Type B pancreatic cell (in vitro differentiated cells): ENCODE results near the gene ALDH1A1. TPM values are rescaled to one million over a fixed set of nuclear protein-coding genes. Genes with fewer than 3 reads are reported as not detected.

Source experiments
- DNase-seq: peaks from one replicate; pipeline ENCODE4 v3.0.0; 2021; ENCODE audit warnings: mixed read lengths; ENCODE audit not compliant: unreplicated experiment; ENCODE audit errors: extremely low spot score
- H3K27ac Mint-ChIP-seq: 2 replicates; pipeline ENCODE4 v1.8.0; 2021; ENCODE audit warnings: mild to moderate bottlenecking, mixed read lengths
- H3K27me3 Mint-ChIP-seq: 2 replicates; pipeline ENCODE4 v1.8.0; 2021; ENCODE audit warnings: mixed read lengths
- H3K36me3 Mint-ChIP-seq: 2 replicates; pipeline ENCODE4 v1.8.0; 2021; ENCODE audit warnings: mixed read lengths
- H3K4me1 Mint-ChIP-seq: one replicate; pipeline ENCODE4 v1.8.0; 2021; ENCODE audit warnings: mixed read lengths; ENCODE audit not compliant: unreplicated experiment
- H3K4me3 Mint-ChIP-seq: 2 replicates; pipeline ENCODE4 v1.8.0; 2021; ENCODE audit warnings: mild to moderate bottlenecking, mixed read lengths
- H3K9me3 Mint-ChIP-seq: 2 replicates; pipeline ENCODE4 v1.8.0; 2021; ENCODE audit warnings: mixed read lengths
- CTCF ChIP-seq: fragments of 200-600 bp; sonication (generic); conservative IDR thresholded peaks from 2 replicates; pipeline ENCODE4 v1.5.0; 2021; ENCODE audit warnings: antibody characterized with exemption, mild to moderate bottlenecking
- total RNA-seq: library from RNA; stranded (reverse); gene quantifications from 2 replicates; pipeline ENCODE4 v1.2.1, GENCODE V29; 2021; ENCODE audit warnings: low replicate concordance

The ALDH1A1 gene
- total RNA-seq, 1 donor from 2014 or later, result 242 TPM

- Mint-ChIP-seq H3K27me3 (no peaks in the 10 kb centered on the region), H3K27ac (no peak overlapping the region), H3K4me3 (no peak overlapping the region), H3K36me3 (peaks cover 3% of the 10 kb centered on the region), H3K9me3 (no peaks in the 10 kb centered on the region), H3K4me1 (peaks cover 5% of the 10 kb centered on the region)
- no peak for TF ChIP-seq CTCF
- DNase-seq, result no peak
These were observed 48.4 kb downstream of the ALDH1A1 start for GRCh38 chr9:72904267-72905093.

DNA sequence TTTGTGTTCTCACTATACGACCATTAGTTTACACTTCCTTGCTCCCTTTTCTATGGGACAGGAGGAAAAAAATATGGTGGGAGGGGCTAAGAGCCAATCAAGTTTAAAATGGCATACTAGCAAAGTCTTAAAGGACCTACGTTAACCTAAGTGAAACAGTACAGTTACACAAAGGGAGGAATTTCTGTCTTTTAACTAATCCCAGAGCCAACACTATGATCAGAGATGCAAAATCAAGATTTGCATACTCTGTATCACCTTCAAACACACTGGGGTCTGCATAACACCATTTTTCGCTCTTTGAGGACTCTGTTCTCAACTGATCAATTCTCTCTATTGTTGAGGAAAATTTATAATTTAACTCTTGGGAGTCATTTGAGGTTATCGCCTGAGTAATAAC is 49.8 kb downstream of the ALDH1A1 start:
- no peak for TF ChIP-seq CTCF
- Mint-ChIP-seq H3K4me1 (peaks cover 5% of the 10 kb centered on the region), H3K9me3 (no peaks in the 10 kb centered on the region), H3K27ac (no peak overlapping the region), H3K4me3 (no peak overlapping the region), H3K27me3 (no peaks in the 10 kb centered on the region), H3K36me3 (peaks cover 3% of the 10 kb centered on the region)
- DNase-seq, result no peak

GRCh38 chr9:72902268-72902667 is 50.6 kb downstream of the ALDH1A1 start:
- TF ChIP-seq CTCF, result no peak
- peaks cover 3% of the 10 kb centered on the region for H3K4me1 Mint-ChIP-seq
- no peaks in the 10 kb centered on the region for H3K27me3 Mint-ChIP-seq
- H3K27ac Mint-ChIP-seq, result no peak overlapping the region
- no peak overlapping the region for H3K4me3 Mint-ChIP-seq
- no peaks in the 10 kb centered on the region for H3K36me3 Mint-ChIP-seq
- DNase-seq, result no peak
- no peaks in the 10 kb centered on the region for H3K9me3 Mint-ChIP-seq

GRCh38 chr9:72899734-72900477 is 52.9 kb downstream of the ALDH1A1 start:
- Mint-ChIP-seq H3K4me1 (no peaks in the 10 kb centered on the region), H3K9me3 (no peaks in the 10 kb centered on the region), H3K36me3 (no peaks in the 10 kb centered on the region), H3K27ac (no peak overlapping the region), H3K27me3 (no peaks in the 10 kb centered on the region), H3K4me3 (no peak overlapping the region)
- no peak for DNase-seq
- TF ChIP-seq CTCF, result no peak

DNA sequence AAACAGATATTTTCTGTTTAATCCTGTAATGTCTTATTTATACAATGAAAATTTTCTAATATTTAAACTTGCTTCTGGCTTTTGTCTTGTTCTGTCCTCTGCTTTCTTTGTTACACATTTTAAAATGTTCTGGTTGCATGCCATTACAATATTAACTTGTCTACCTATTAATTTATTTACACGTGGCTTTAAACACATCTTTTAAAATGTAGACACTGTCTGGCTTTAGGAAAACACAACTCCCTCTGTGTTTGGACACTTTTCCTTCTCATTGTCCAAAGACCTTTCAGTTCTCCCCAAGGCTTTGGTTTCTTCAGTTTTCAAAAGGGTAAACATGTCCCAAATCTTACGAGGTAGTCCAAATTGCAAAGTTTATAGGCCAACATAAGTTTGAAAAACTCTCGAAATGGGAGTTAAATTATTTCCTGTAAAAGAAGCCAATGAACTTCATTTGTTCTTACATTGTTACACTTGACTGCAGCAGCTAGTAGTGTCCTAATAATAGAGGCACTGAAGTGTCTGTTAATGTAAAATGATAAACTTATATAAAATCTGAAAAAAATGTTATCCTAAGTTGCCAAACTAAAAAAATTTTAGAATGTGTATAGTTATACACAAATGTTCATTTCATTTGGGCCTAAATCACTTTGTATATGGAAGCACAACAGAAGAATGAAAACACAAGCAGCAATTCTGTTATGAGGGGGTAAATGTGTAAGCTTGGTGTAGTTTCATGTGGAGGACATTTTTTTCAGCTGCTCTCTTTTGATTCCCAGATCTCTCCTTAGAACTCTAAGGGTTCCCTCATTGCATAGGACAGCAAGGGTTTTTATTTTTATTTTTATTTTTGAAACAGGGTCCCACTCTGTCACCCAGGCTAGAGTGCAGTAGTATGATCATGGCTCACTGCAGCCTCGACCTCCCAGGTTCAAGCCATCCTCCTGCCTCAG is 53.8 kb downstream of the ALDH1A1 start:
- H3K27ac Mint-ChIP-seq, result no peak overlapping the region
- no peaks in the 10 kb centered on the region for H3K4me1 Mint-ChIP-seq
- no peaks in the 10 kb centered on the region for H3K27me3 Mint-ChIP-seq
- no peak overlapping the region for H3K4me3 Mint-ChIP-seq
- H3K9me3 Mint-ChIP-seq, result no peaks in the 10 kb centered on the region
- no peak for TF ChIP-seq CTCF
- no peak for DNase-seq
- H3K36me3 Mint-ChIP-seq, result no peaks in the 10 kb centered on the region
